ENCODE data around the gene EIF4G2.
"Not testable (repeated sequence)": the region's sequence is repeated elsewhere in the genome, so short reads cannot be mapped to it uniquely, and the experiment has no call there.

The EIF4G2 gene

GRCh38 chr11:10808553-10809372, at the start of gene EIF4G2:
Gene EIF4G2 (minus strand): TSS chr11:10808926.
- peak; percentile 98 for DNase-seq

- DNase-seq: peak; percentile 99
Measured at GRCh38 chr11:10857709-10858438, 49.1 kb upstream of the EIF4G2 start, which contains the start of gene ZBED5. Gene ZBED5 (minus strand): TSS chr11:10858053. CDS start chr11:10854945, 3,108 bp downstream.

GRCh38 chr11:10857459-10857708, 48.7 kb upstream of the EIF4G2 start:
- no peak for DNase-seq

- peak; percentile 70 for DNase-seq
Measured at GRCh38 chr11:10856689-10857458, 48.1 kb upstream of the EIF4G2 start.

- no peak for DNase-seq
Measured at GRCh38 chr11:10855295-10855694, 46.6 kb upstream of the EIF4G2 start.

GRCh38 chr11:10847960-10848860, 39.5 kb upstream of the EIF4G2 start:
- no peak for DNase-seq

GRCh38 chr11:10846660-10847059, 37.9 kb upstream of the EIF4G2 start:
- no peak for DNase-seq

GRCh38 chr11:10845589-10845988, 36.9 kb upstream of the EIF4G2 start:
- DNase-seq: no peak

GRCh38 chr11:10844796-10845195, 36.1 kb upstream of the EIF4G2 start:
- no peak for DNase-seq

- DNase-seq: no peak
Measured at GRCh38 chr11:10844356-10844755, 35.6 kb upstream of the EIF4G2 start.

GRCh38 chr11:10838881-10839280, 30.2 kb upstream of the EIF4G2 start:
- no peak for DNase-seq

- DNase-seq: no peak
Measured at GRCh38 chr11:10838083-10838482, 29.4 kb upstream of the EIF4G2 start.

GRCh38 chr11:10836884-10837283, 28.2 kb upstream of the EIF4G2 start:
- DNase-seq: not testable (repeated sequence)

GRCh38 chr11:10829139-10829538, 20.4 kb upstream of the EIF4G2 start:
- no peak for DNase-seq

- DNase-seq: no peak
Measured at GRCh38 chr11:10828402-10828801, 19.7 kb upstream of the EIF4G2 start.

- no peak for DNase-seq
Measured at GRCh38 chr11:10824888-10825287, 16.2 kb upstream of the EIF4G2 start.

GRCh38 chr11:10823152-10823579, 14.4 kb upstream of the EIF4G2 start:
- no peak for DNase-seq

- not testable (repeated sequence) for DNase-seq
Measured at GRCh38 chr11:10822491-10822890, 13.8 kb upstream of the EIF4G2 start.

- no peak for DNase-seq
Measured at GRCh38 chr11:10818594-10818993, 9.9 kb upstream of the EIF4G2 start.

- no peak for DNase-seq
Measured at GRCh38 chr11:10813945-10814344, 5.2 kb upstream of the EIF4G2 start.

GRCh38 chr11:10809373-10810160, 841 bp upstream of the EIF4G2 start:
- peak; percentile 45 for DNase-seq

GRCh38 chr11:10808235-10808552, 532 bp downstream of the EIF4G2 start:
- no peak for DNase-seq

All from KG1 (cell line).